GM23248 (cell line): ENCODE data around the gene ATP1B3.

Experiments used
- EZH2 ChIP-seq: fragments of 200-600 bp; sonication (generic); IDR thresholded peaks from 2 replicates; pipeline ENCODE4 v1.6.1; 2018; ENCODE audit warnings: antibody characterized with exemption, mild to moderate bottlenecking; ENCODE audit not compliant: insufficient read depth, poor library complexity, severe bottlenecking
- EZH2phosphoT487 ChIP-seq: fragments of 200-600 bp; sonication (generic); IDR thresholded peaks from 2 replicates; pipeline ENCODE4 v1.6.1; 2018; ENCODE audit warnings: antibody characterized with exemption, moderate library complexity, mild to moderate bottlenecking, low read depth; ENCODE audit not compliant: insufficient read depth

DNA sequence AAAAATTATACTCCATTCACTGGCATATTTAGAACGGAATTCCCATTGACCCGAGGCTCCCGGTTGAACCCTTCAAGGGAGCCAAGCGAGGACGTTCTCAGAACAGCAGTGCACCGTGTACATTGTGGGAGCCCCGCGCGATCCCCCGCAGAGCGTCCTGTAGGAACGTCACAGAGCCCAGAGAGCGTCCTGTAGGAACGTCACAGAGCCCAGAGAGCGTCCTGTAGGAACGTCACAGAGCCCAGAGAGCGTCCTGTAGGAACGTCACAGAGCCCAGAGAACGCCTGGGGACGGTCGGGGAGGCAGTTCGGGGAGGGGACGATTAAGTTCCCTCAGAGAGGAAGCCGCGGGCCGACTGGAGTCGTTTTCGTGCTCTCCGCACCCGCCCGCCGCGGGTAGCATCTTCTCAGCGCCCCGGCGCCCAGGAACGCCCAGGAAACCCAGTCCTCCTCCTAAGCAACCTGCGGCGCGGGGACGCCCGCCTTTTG, 506 bp upstream of the ATP1B3 start:
- TF ChIP-seq EZH2: no peak
- no peak for TF ChIP-seq EZH2phosphoT487
